Right hindlimb (tissue), 1 donor: ENCODE data around the gene CUTA.
A peak's percentile ranks its signal among the peaks of the same experiment; 100 is the strongest.
"Not testable (repeated sequence)": the region's sequence is repeated elsewhere in the genome, so short reads cannot be mapped to it uniquely, and the experiment has no call there.

Experiments used
- DNase-seq: peaks from one replicate; pipeline ENCODE4 v3.0.0-alpha.2; 2018

CUTA gene

GRCh38 chr6:33399881-33400280, 18.0 kb downstream of the CUTA start:
- DNase-seq, result not testable (repeated sequence)

GRCh38 chr6:33398601-33399000, 19.3 kb downstream of the CUTA start:
- DNase-seq, result not testable (repeated sequence)

GRCh38 chr6:33397541-33397940, 20.4 kb downstream of the CUTA start:
- DNase-seq, result no peak

- DNase-seq, result no peak
These were observed 24.9 kb downstream of the CUTA start for GRCh38 chr6:33392979-33393378.

- DNase-seq, result no peak
These were observed 25.3 kb downstream of the CUTA start for GRCh38 chr6:33392595-33392948.

- DNase-seq, result no peak
These were observed 25.8 kb downstream of the CUTA start for GRCh38 chr6:33391922-33392594.

GRCh38 chr6:33391278-33391921, 26.5 kb downstream of the CUTA start, which contains the start of gene KIFC1:
TSS of gene KIFC1 (plus strand) at chr6:33391823. CDS start at chr6:33391986, 163 bp downstream.
- peak; percentile 100 for DNase-seq

- DNase-seq, result no peak
These were observed 27.1 kb downstream of the CUTA start for GRCh38 chr6:33390767-33391277.

GRCh38 chr6:33390173-33390572, 27.7 kb downstream of the CUTA start:
- DNase-seq, result no peak

- DNase-seq, result no peak
These were observed 33.3 kb downstream of the CUTA start for GRCh38 chr6:33384581-33385020.

- no peak for DNase-seq
These were observed 34.3 kb downstream of the CUTA start for GRCh38 chr6:33383427-33384185.

GRCh38 chr6:33380272-33380981, 37.5 kb downstream of the CUTA start:
- no peak for DNase-seq

GRCh38 chr6:33379184-33379583, 38.7 kb downstream of the CUTA start:
- not testable (repeated sequence) for DNase-seq

GRCh38 chr6:33377171-33377570, 40.7 kb downstream of the CUTA start:
- no peak for DNase-seq

GRCh38 chr6:33375143-33375671, 42.7 kb downstream of the CUTA start:
- DNase-seq, result peak; percentile 89

GRCh38 chr6:33373960-33374910, 43.7 kb downstream of the CUTA start:
- no peak for DNase-seq

- DNase-seq, result no peak
These were observed 45.3 kb downstream of the CUTA start for GRCh38 chr6:33372526-33373123.

GRCh38 chr6:33371901-33372300, 46.0 kb downstream of the CUTA start:
- not testable (repeated sequence) for DNase-seq

GRCh38 chr6:33367715-33368025, 50.2 kb downstream of the CUTA start:
- not testable (repeated sequence) for DNase-seq

GRCh38 chr6:33367009-33367714, 50.7 kb downstream of the CUTA start:
- no peak for DNase-seq
